ENCODE measurements around the gene SMPD3. TPM values are rescaled to one million over a fixed set of nuclear protein-coding genes. Genes with fewer than 3 reads are reported as not detected.

Gene SMPD3
- polyA plus RNA-seq, 3 donors, result 0.45 to 1.9 (median 1.6) TPM

DNA sequence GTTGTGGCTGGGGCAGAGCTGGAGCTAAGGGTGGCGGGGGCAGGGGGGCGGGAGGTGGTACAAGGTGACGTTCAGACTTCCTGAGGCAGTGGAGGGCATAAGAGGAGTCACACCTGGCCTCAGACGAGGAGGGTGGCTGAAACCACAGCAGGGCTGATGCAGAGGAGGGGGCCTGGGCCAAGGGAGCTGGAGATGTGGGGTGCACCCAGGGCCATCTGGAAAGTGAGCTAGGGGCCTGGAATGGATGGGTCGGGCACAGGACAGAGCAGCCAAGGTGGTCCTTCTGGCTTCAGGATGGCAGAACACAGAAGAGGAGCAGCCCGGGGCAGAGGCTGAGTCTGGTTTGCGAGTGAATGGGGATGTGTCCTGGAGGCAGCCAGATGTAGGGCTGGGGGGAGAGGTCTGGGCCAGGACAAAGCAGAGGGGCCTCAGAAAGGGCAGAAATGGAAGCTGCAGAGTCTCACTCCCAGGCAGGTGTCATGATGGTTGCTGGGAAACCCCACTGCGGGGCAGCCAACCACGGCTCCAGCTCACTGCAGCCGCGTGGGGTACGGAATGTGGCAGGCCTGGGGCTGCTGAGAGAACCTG, 79.9 kb downstream of the SMPD3 start:
- H3K27ac ChIP-seq (ENCODE audit: low read depth, low read length), result no peak overlapping the region
- WGBS, 3 donors, result 72 to 81% (median 74%) methylated on average over 12 of the region's 12 CpGs

DNA sequence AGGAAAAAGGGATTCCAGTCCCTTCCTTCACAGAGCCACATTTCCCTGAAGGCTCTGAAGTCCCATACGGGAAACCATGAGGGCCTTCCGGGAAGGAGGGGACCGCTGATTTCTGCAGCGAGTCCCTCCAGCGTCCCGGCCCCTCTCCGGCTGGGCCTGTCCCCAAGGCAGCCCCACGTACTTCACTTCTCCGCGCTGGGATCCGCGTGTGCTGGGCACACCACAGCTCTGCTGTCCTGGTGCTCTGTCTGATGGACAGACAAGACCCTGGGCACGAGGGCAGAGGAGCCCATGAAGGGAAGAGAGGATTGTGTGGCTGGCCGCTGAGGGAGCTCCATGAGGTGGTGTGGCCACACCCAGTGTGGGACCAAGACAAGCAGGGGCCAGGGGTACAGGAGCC, 80.4 kb downstream of the SMPD3 start:
- 80 to 85% (median 83%) methylated on average over 14 of the region's 14 CpGs for WGBS, 3 donors

DNA sequence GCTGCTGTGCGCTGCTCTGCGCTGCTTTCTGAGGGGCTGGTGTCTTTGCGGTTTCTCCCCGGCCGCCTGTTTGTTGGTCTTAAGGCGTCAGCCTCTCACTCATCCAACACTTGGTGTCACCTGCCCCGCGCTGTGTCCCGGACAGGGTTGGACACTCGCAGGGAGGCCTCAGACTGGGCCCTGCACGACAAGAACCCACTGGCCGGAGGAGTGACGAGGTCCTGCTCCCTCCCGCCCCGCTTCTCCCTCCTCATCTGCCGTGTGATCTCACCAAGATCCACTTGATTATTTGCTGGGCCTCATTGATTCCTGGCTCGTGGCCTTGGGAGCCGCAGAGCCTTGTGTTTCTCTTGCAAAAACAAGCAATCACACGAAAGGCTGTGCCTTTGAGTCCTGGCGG, 80.9 kb downstream of the SMPD3 start:
- WGBS, 3 donors, result 65 to 87% (median 83%) methylated on average over 20 of the region's 20 CpGs
- no peak overlapping the region for H3K27ac ChIP-seq (ENCODE audit: low read depth, low read length)

More for the DNA sequence above, 80.4 kb downstream of the SMPD3 start:
- no peak overlapping the region for H3K27ac ChIP-seq (ENCODE audit: low read depth, low read length)

DNA sequence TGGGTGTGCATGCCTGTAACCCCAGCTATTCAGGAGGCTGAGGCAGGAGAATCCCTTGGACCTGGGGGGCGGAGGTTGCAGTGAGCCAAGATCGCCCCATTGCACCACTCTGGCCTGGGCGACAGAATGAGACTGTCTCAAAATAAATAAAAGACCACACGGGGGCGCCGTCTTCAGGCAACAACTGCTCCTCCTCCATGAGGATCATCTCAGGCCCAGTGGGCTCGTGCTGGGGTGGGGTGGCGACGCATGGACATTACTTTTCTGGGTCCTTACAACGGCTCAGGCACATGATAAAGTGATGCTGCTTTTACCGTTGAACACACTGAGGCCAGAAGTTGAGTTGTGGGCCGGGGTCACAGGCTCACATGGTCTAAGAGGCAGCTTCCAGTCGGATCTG, 81.3 kb downstream of the SMPD3 start:
- no peak overlapping the region for H3K27ac ChIP-seq (ENCODE audit: low read depth, low read length)
- 40 to 49% (median 42%) methylated on average over 13 of the region's 13 CpGs for WGBS, 3 donors

DNA sequence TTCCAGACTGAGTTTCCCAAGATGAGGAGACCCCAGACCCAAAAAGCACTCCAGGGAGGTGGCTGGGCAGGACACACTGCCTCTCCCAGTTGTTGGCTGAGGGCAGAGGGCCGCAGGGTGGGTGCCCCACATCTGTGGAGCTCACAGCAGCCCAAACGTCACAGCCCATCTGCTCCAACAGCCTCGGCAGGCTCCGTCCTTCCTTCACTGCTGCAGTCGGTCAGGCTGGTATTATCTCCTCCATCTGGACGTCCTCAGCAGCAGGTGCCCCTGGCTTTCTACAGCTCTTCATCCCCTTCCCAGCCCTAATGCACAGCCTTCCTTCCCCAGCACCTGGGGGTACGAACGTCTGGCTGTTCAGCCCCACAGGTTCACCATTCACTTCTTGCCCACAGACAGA, 82.2 kb downstream of the SMPD3 start:
- no peak overlapping the region for H3K27ac ChIP-seq (ENCODE audit: low read depth, low read length)
- 59 to 64% (median 61%) methylated on average over 8 of the region's 8 CpGs for WGBS, 3 donors

DNA sequence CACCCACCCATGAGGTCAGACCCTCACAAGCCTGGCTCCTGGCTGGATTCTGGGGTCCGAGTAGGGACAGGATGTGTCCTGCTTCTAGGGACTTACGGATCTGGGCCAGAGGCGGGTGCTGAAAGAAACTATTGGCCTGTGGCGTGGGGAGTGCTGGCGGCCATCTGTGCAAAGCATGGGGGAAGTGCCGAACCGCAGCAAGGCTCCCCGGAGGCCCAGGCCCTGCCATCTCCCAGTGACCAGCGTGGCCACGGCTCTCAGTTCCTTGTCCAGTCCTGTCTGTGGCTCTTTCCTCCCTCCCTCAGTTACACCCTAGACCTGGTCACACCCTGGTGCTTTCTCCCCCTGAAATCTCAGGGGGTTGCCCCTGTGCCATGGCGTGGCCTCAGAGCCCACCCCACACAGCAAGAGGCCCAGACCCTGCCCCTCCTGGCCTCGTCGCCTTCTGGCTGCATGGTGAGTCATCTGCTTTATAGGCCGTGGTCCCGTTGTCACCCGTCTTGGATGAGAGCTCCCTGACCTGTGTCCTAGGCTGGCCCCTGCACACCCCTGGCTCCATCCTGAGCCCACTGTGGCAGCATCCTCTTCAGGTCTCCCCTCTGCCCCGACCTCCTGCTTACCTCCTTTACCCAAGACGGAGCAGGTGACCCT, 83.0 kb downstream of the SMPD3 start:
- no peak overlapping the region for H3K27ac ChIP-seq (ENCODE audit: low read depth, low read length)
- WGBS, 3 donors, result 53 to 73% (median 56%) methylated on average over 18 of the region's 18 CpGs

DNA sequence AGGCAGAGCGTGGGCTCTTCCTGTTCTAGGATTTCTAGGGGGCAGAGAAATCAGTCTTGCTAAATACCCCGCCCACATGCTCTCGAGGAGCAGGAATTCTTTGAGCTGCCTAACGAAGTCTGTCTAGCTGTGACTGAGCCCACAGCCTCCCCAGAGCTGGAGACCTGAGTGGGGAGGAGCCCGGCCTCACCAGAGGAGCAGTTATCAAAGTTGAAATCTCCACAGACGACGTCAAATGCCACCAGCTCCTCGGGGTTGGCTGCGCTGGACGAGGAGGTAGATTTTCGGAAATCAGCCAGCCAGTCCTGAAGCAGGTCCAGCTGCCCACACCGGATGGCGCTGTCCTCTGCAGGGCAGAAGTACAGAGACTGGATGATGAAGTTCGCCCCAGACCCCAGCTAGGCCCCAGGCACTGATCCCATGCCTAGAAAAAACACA, 83.7 kb downstream of the SMPD3 start:
- WGBS, 3 donors, result 52 to 59% (median 59%) methylated on average over 14 of the region's 14 CpGs
- no peak overlapping the region for H3K27ac ChIP-seq (ENCODE audit: low read depth, low read length)

DNA sequence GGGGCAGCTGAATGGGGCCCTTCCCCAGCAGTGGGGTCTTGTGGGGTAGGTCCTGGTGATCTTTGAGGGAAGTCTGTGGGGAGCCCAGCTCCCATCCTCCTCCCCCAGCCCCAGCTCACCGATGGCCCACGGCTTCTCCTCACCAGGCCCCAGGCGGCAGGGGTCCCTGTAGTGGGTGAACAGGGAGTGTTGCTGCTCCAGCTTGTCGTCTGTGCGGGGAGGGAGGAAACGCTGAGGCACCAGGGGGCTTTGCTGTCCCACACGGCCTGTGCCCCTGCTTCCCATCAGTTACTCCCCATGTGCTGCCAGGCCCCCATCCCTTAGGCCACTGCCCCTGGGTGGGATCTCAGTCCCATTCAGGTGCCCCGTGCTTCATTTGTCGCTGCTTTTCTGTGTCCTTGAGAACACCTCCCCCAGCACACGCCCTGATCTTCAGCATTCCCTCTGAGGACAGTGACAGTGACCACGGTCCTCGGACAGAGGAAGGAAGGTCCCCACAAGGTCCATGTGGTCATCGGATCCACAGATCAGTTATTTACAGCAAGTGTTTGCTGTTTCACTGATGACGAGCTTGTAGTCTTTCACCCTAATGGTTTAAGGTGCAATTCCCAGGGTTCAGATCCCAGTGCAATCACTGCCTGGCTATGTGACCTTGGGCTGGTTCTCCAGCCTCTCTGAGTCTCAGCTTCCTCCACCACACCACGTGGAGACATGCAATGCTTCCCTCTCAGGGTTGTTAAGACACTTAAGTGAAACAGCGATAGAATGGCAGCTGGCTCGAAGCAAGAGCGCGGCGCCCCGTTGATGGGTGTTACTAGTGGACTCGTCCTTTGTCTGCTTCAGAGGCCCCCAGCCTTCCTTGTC, 84.4 kb downstream of the SMPD3 start:
- WGBS, 3 donors, result 54 to 67% (median 65%) methylated on average over 20 to 22 of the region's 22 CpGs
- no peak overlapping the region for H3K27ac ChIP-seq (ENCODE audit: low read depth, low read length)

DNA sequence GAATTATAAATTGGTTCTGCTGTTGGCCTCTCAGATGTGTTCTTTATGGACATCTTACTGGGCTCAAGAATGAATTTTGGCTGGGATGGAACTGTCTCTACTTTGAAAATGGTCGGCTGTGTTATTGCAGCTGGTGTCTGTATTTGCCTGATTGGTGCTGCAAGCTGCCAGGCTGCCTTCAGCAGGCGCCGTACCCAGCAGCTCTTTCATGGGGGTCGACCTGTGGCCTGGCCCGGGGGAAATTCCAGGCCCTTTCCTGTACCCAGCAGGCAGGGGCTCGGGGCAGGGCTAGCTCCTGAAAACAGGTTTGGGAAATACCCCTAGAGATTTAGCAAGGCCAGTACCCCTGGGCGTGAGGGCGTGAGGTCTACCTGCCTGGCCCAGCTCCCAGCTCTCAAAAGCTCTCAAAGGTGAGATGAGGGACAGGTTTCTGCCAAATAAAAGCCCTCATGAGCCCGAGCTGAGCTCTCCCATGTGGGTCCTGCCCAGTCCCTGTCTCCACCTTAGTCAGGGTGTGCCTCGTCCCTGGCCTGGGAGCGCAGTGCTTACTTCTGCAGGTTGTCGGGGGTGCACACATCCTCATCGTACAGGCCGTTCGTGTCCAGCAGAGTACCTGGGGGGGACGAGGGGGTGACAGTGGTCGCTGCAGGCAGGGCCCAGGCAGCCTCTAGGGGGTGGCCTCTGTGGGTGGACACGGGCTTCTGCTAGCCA, 85.2 kb downstream of the SMPD3 start:
- no peak overlapping the region for H3K27ac ChIP-seq (ENCODE audit: low read depth, low read length)
- WGBS, 3 donors, result 64 to 85% (median 80%) methylated on average over 18 of the region's 18 CpGs

DNA sequence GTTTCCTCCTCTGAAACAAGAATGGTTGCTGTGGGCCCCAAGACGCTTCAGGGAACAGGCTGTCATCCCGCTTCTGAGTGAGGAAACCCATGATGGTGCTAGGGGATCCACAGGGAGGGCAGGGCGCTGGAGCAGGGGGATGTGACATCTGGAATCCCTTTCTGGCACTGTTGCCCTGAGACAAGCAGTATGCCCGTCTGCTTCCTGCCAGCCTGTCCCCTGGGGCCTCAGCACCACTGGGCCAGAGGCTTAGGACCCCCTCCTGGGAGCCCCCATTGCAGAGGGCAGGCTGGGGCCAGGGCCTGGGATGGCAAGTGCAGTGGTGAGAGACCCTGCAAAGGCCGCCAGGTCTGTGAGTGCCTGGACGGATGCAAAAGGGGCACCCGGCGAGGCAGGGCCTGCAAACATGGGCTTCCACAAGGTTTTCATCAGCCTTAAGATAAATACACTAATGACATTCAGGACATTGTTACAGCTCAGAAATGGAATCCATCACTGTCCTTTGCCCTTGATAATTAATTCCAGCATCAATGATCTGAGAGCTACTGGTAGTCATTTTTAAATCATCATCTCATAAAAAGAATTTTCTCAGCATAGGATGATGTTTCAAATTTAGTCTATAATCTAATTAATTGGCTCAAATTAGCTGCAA, 85.9 kb downstream of the SMPD3 start:
- WGBS, 3 donors, result 73 to 77% (median 74%) methylated on average over 8 of the region's 8 CpGs
- no peak overlapping the region for H3K27ac ChIP-seq (ENCODE audit: low read depth, low read length)

DNA sequence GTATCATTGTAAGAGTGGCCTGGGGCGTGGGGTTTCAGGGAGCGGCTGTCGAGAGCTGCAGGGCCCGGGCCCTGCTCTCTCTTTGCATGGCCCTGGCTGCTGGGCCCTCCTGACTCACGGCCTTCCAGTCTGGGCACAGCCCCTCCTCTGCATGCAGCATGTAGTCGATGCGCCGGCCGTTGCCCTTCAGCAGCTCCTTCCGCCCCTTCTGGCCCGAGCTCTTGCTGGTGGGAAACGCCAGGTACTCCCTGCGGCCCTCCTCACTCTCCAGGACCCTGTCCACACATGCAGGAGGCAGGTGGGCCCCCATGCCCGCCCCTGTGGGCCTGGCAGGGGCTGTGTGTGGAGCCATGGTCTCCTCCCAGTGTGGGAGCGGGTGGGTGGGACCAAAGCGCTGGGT, 86.8 kb downstream of the SMPD3 start:
- 52 to 68% (median 57%) methylated on average over 15 to 16 of the region's 16 CpGs for WGBS, 3 donors
- no peak overlapping the region for H3K27ac ChIP-seq (ENCODE audit: low read depth, low read length)

DNA sequence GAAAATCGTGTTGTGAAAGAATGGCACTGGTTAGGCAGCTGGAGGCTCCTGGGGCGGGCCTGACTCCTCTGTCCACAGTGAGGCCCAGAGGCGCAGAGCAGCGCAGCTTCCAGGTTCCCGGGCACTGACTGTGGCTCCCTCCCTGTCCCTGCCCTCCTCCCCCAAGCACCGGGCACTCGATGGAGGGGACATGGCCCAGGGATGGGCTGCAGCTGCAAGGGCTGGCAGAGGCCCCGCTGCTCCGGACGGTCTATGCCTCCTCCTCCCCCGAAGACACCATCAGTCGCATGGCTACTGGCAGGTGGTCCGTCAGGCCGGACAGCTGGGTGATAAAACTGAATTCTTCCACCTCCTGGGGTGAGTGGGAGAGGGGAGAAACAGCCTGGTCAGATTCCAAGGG, 87.4 kb downstream of the SMPD3 start:
- 71 to 88% (median 75%) methylated on average over 11 to 14 of the region's 14 CpGs for WGBS, 3 donors

DNA sequence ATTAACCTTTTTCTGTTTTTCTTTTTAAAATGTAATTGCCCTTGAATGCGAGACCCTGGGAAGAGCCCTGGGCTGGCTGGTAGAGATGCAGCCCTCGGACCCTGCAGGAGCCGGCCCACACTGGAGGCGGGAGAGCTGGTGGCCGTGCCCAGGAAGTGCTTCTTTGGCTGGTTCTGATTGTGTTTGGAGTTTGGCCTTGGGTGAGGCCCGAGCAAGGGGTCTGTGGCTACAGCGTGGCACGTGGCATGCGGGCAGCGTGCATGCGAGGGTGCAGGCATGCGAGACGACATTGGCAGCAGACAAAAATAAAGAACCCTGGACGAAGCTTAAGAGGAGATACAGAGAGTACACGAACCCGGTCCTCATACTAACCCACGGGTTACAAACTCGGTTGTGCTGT, 87.8 kb downstream of the SMPD3 start:
- no peak overlapping the region for H3K27ac ChIP-seq (ENCODE audit: low read depth, low read length)
- 85 to 93% (median 92%) methylated on average over 18 of the region's 18 CpGs for WGBS, 3 donors

More for the DNA sequence above, 87.4 kb downstream of the SMPD3 start:
- no peak overlapping the region for H3K27ac ChIP-seq (ENCODE audit: low read depth, low read length)

DNA sequence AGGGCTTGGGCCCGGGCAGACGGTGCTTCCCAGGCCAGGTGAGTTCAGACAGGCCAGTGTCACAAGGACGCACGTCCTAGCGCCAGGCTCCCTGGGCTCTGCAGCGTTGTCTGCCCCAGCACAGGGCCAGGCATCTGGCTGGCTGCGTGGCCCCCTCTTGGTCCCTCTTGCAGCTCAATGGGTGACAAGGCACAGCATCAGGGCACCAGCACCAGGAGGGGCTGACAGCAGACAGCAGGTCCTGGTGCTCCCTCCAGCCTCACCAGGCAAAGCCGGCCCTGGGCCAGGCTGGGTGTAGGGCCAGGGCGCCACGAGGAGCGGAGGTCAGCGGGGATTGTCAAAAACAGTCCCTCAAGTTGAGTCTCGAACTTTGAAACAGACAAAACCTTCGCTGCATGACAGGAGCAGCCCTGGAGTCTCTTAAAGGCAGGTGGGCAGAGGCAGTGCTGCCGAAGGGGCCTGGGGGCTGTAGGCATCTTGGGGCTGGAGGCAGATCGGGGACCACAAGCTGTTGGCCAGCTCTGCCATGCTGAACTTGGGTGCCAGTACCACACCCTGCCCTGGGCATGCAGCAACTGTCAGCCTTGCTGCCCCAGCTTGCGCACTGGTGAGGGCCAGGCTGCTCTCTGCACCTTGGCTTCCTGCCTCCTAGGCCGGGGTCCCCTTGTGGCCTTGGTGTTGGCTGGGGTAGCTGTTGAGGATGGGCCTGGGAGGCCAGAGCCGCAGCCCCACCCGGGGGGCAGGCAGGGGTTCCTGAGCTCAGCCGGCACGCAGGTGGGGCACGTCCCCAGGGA, 88.7 kb downstream of the SMPD3 start:
- H3K27ac ChIP-seq (ENCODE audit: low read depth, low read length), result no peak overlapping the region
- WGBS, 3 donors, result 79 to 88% (median 83%) methylated on average over 23 of the region's 23 CpGs

DNA sequence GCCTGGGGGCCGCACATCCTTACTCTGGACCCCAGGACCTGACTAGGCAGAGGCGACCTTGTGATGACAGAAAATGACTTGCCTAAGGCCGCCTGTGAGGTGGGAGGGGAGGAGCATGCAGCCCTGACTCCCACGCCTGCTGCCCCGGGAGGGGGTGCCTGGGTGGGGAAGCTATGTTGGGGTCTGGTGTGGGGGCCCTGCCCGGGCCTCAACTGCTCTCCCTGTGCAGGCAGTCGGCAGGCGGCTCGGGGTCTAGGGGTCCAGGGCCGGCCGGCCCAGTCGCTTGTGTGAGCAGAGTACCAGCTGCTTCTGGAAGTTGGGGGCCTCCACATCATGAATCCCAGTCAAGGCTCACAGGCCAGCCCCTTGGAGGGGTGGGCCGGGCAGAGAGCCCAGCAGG, 89.4 kb downstream of the SMPD3 start:
- WGBS, 3 donors, result 87 to 89% (median 88%) methylated on average over 13 of the region's 13 CpGs

DNA sequence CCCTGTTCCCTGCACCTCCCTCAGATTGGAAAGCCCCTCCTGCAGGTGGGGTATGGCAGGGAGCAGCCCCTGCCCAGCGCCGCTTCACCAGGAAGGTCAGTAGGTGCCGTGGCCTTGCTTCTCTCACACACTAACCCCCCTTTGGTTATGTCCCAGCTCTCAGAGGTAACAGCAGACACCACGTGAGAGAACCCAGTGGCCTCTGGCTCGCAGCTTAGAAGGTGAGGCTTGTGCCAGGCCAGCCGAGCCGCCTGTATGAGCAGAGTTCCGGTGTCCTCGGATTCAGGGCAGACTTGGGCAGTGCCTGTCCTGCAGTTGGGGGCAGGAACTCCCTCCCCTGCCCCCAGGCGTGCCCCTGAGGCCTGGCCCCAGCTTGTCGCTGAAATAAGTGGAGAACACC, 90.4 kb downstream of the SMPD3 start:
- H3K27ac ChIP-seq (ENCODE audit: low read depth, low read length), result no peak overlapping the region
- WGBS, 3 donors, result 85 to 94% (median 91%) methylated on average over 11 of the region's 11 CpGs

More for the DNA sequence above, 89.4 kb downstream of the SMPD3 start:
- H3K27ac ChIP-seq (ENCODE audit: low read depth, low read length), result no peak overlapping the region

DNA sequence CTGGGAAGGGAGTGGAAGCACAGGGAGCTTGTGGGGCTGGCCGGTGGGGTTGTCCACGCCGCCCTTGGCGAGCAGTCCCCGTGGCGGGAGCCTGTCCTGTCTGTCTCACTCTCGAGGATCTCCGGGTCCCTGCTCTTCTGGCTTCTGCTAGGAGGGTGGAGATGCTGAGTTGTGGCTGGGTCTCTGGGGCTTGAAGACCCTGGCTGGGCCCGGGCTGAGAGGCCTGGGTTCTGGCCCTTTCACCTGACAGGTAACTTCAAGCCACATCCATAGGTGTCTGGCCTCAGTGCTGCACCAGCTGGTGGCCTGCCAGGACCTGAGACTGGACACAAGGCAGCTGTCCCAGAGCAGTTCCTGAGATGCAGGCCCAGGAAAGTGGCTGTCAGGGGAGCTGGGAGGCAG, 90.8 kb downstream of the SMPD3 start:
- WGBS, 3 donors, result 79 to 91% (median 87%) methylated on average over 9 of the region's 9 CpGs
- no peak overlapping the region for H3K27ac ChIP-seq (ENCODE audit: low read depth, low read length)

DNA sequence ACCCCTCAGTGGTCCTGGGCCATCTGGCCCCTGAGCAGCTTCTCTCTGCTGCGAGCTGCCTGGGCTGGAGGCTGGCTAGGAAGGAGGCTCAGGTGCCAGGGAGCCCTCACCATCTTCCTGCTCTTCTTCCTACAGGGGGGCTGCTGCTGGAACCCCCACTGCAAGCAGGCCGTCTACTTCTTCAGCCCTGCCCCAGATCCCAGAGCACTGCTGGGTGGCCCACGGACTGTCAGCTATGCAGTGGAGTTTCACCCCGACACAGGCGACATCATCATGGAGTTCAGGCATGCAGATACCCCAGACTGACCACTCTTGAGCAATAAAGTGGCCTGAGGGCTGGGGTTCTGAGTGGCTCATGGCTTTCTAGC, 91.4 kb downstream of the SMPD3 start:
- WGBS, 3 donors, result 73 to 90% (median 79%) methylated on average over 5 of the region's 5 CpGs
- H3K27ac ChIP-seq (ENCODE audit: low read depth, low read length), result no peak overlapping the region
